Smooth muscle cell (in vitro differentiated cells): ENCODE results near the gene CRLF2. TPM values are rescaled to one million over a fixed set of nuclear protein-coding genes. Genes with fewer than 3 reads are reported as not detected.

Source experiments
- DNase-seq: peaks from one replicate; lab custom pipeline; 2025; ENCODE audit not compliant: unreplicated experiment; lab: John Stamatoyannopoulos, UW
- H2AFZ ChIP-seq: fragments of 200-600 bp; sonication (generic); 2 replicates; pipeline ENCODE4 v1.6.0; 2016; ENCODE audit warnings: antibody characterized with exemption, low read depth, mild to moderate bottlenecking
- H3F3A ChIP-seq: fragments of 200-600 bp; sonication (generic); 2 replicates; pipeline ENCODE4 v1.6.0; 2017; ENCODE audit warnings: antibody characterized with exemption, low read depth
- H3K27ac ChIP-seq: fragments of 200-600 bp; sonication (generic); 2 replicates; pipeline ENCODE4 v1.5.1; 2016; ENCODE audit warnings: low read depth, mild to moderate bottlenecking
- H3K27me3 ChIP-seq: fragments of 200-600 bp; sonication (generic); 2 replicates; pipeline ENCODE4 v1.6.1; 2016; ENCODE audit warnings: low read depth, mild to moderate bottlenecking
- H3K36me3 ChIP-seq: fragments of 200-600 bp; sonication (generic); 2 replicates; pipeline ENCODE4 v1.5.1; 2016; ENCODE audit warnings: low read depth
- H3K4me1 ChIP-seq: fragments of 200-600 bp; sonication (generic); 2 replicates; pipeline ENCODE4 v1.5.1; 2016; ENCODE audit warnings: low read depth
- H3K4me2 ChIP-seq: fragments of 200-600 bp; sonication (generic); 2 replicates; pipeline ENCODE4 v1.6.0; 2016; ENCODE audit warnings: mild to moderate bottlenecking
- H3K4me3 ChIP-seq: fragments of 200-600 bp; sonication (generic); 2 replicates; pipeline ENCODE4 v1.5.1; 2016; ENCODE audit warnings: mild to moderate bottlenecking
- H3K79me2 ChIP-seq: fragments of 200-600 bp; sonication (generic); 2 replicates; pipeline ENCODE4 v1.6.0; 2016; ENCODE audit warnings: low read depth, mild to moderate bottlenecking
- H3K9ac ChIP-seq: fragments of 200-600 bp; sonication (generic); 2 replicates; pipeline ENCODE4 v1.6.0; 2016; ENCODE audit warnings: low read depth
- H3K9me3 ChIP-seq: fragments of 200-600 bp; sonication (generic); replicated peaks from 2 replicates; pipeline ENCODE4 v1.5.1; 2016; ENCODE audit warnings: low read depth
- H4K20me1 ChIP-seq: fragments of 200-600 bp; sonication (generic); 2 replicates; pipeline ENCODE4 v1.6.0; 2016; ENCODE audit warnings: low read depth
- CTCF ChIP-seq: fragments of 200-600 bp; sonication (generic); IDR thresholded peaks from 2 replicates; pipeline ENCODE4 v1.5.1; 2017; ENCODE audit warnings: borderline replicate concordance, mild to moderate bottlenecking, antibody characterized with exemption; ENCODE audit not compliant: insufficient read depth, poor library complexity, severe bottlenecking
- WGBS: methylation state at CpG from one replicate; pipeline ENCODE4 v1.1.7; 2016; ENCODE audit warnings: low lambda C conversion rate; 5-methylcytosine and 5-hydroxymethylcytosine counted together
- polyA plus RNA-seq: library from polyadenylated mRNA; unstranded; fragments of >200 nt; fragmentation: Nextera tagmentation; extraction: Ambion mirVana; gene quantifications from 2 replicates; pipeline ENCODE4 v1.2.1, GENCODE V29; 2016
- total RNA-seq: library from RNA; depleted of rRNA; stranded (reverse); fragments of >200 nt; gene quantifications from 2 replicates; pipeline ENCODE4 v1.2.3, GENCODE V29; 2014

Gene CRLF2
- total and polyA plus RNA-seq, 2 experiments from 2014 or later, result not detected

- no peak for DNase-seq
- H3K79me2 ChIP-seq, result no peaks in the 10 kb centered on the region
- no peak overlapping the region for H3K27ac ChIP-seq
- no peaks in the 10 kb centered on the region for H3F3A ChIP-seq
- H3K27me3 ChIP-seq, result no peaks in the 10 kb centered on the region
- no peak overlapping the region for H3K4me2 ChIP-seq
- no peak overlapping the region for H2AFZ ChIP-seq
- 86% methylated on average over 11 of the region's 11 CpGs for WGBS
- H3K4me3 ChIP-seq, result no peak overlapping the region
- no peak overlapping the region for H3K9ac ChIP-seq
- H3K36me3 ChIP-seq, result no peaks in the 10 kb centered on the region
- H4K20me1 ChIP-seq, result no peaks in the 10 kb centered on the region
- TF ChIP-seq CTCF, result no peak
- H3K9me3 ChIP-seq, result no peaks in the 10 kb centered on the region
- H3K4me1 ChIP-seq, result no peaks in the 10 kb centered on the region
These were observed 68.2 kb downstream of the CRLF2 start for GRCh38 chrX:1144293-1144692.

Other genes with a start within 250 kb of the CRLF2 start
- gene CSF2RA, start 56.2 kb upstream of the CRLF2 start, total RNA-seq, result 0.40 and 2.2 TPM in 2 replicates
- gene CSF2RA, start 56.2 kb upstream of the CRLF2 start, polyA plus RNA-seq, result 0.47 and 0.95 TPM in 2 replicates
- gene IL3RA, start 124.1 kb upstream of the CRLF2 start, total RNA-seq, result 0.67 TPM in 1 of 2 replicates, not detected in the other
- gene IL3RA, start 124.1 kb upstream of the CRLF2 start, polyA plus RNA-seq, result 0.24 and 0.90 TPM in 2 replicates
- gene SLC25A6, start 179.5 kb upstream of the CRLF2 start, total RNA-seq, result 160 and 164 TPM in 2 replicates
- gene SLC25A6, start 179.5 kb upstream of the CRLF2 start, polyA plus RNA-seq, result 261 and 288 TPM in 2 replicates
- gene ASMTL, start 240.3 kb upstream of the CRLF2 start, total RNA-seq, result 18.9 and 20.0 TPM in 2 replicates
- gene ASMTL, start 240.3 kb upstream of the CRLF2 start, polyA plus RNA-seq, result 40.9 and 50.5 TPM in 2 replicates